Smooth muscle cell (in vitro differentiated cells): ENCODE measurements around the gene CCDC188. TPM values are rescaled to one million over a fixed set of nuclear protein-coding genes. Genes with fewer than 3 reads are reported as not detected.

Experiments used
- DNase-seq: peaks from one replicate; lab custom pipeline; 2025; ENCODE audit not compliant: unreplicated experiment; lab: John Stamatoyannopoulos, UW
- H2AFZ ChIP-seq: fragments of 200-600 bp; sonication (generic); 2 replicates; pipeline ENCODE4 v1.6.0; 2016; ENCODE audit warnings: antibody characterized with exemption, low read depth, mild to moderate bottlenecking
- H3F3A ChIP-seq: fragments of 200-600 bp; sonication (generic); 2 replicates; pipeline ENCODE4 v1.6.0; 2017; ENCODE audit warnings: antibody characterized with exemption, low read depth
- H3K27ac ChIP-seq: fragments of 200-600 bp; sonication (generic); 2 replicates; pipeline ENCODE4 v1.5.1; 2016; ENCODE audit warnings: low read depth, mild to moderate bottlenecking
- H3K27me3 ChIP-seq: fragments of 200-600 bp; sonication (generic); 2 replicates; pipeline ENCODE4 v1.6.1; 2016; ENCODE audit warnings: low read depth, mild to moderate bottlenecking
- H3K36me3 ChIP-seq: fragments of 200-600 bp; sonication (generic); 2 replicates; pipeline ENCODE4 v1.5.1; 2016; ENCODE audit warnings: low read depth
- H3K4me1 ChIP-seq: fragments of 200-600 bp; sonication (generic); 2 replicates; pipeline ENCODE4 v1.5.1; 2016; ENCODE audit warnings: low read depth
- H3K4me2 ChIP-seq: fragments of 200-600 bp; sonication (generic); 2 replicates; pipeline ENCODE4 v1.6.0; 2016; ENCODE audit warnings: mild to moderate bottlenecking
- H3K4me3 ChIP-seq: fragments of 200-600 bp; sonication (generic); 2 replicates; pipeline ENCODE4 v1.5.1; 2016; ENCODE audit warnings: mild to moderate bottlenecking
- H3K79me2 ChIP-seq: fragments of 200-600 bp; sonication (generic); 2 replicates; pipeline ENCODE4 v1.6.0; 2016; ENCODE audit warnings: low read depth, mild to moderate bottlenecking
- H3K9ac ChIP-seq: fragments of 200-600 bp; sonication (generic); 2 replicates; pipeline ENCODE4 v1.6.0; 2016; ENCODE audit warnings: low read depth
- H3K9me3 ChIP-seq: fragments of 200-600 bp; sonication (generic); replicated peaks from 2 replicates; pipeline ENCODE4 v1.5.1; 2016; ENCODE audit warnings: low read depth
- H4K20me1 ChIP-seq: fragments of 200-600 bp; sonication (generic); 2 replicates; pipeline ENCODE4 v1.6.0; 2016; ENCODE audit warnings: low read depth
- CTCF ChIP-seq: fragments of 200-600 bp; sonication (generic); IDR thresholded peaks from 2 replicates; pipeline ENCODE4 v1.5.1; 2017; ENCODE audit warnings: borderline replicate concordance, mild to moderate bottlenecking, antibody characterized with exemption; ENCODE audit not compliant: insufficient read depth, poor library complexity, severe bottlenecking
- WGBS: methylation state at CpG from one replicate; pipeline ENCODE4 v1.1.7; 2016; ENCODE audit warnings: low lambda C conversion rate; 5-methylcytosine and 5-hydroxymethylcytosine counted together
- polyA plus RNA-seq: library from polyadenylated mRNA; unstranded; fragments of >200 nt; fragmentation: Nextera tagmentation; extraction: Ambion mirVana; gene quantifications from 2 replicates; pipeline ENCODE4 v1.2.1, GENCODE V29; 2016
- total RNA-seq: library from RNA; depleted of rRNA; stranded (reverse); fragments of >200 nt; gene quantifications from 2 replicates; pipeline ENCODE4 v1.2.3, GENCODE V29; 2014

CCDC188 gene
- total and polyA plus RNA-seq, 2 experiments from 2014 or later, result not detected

DNA sequence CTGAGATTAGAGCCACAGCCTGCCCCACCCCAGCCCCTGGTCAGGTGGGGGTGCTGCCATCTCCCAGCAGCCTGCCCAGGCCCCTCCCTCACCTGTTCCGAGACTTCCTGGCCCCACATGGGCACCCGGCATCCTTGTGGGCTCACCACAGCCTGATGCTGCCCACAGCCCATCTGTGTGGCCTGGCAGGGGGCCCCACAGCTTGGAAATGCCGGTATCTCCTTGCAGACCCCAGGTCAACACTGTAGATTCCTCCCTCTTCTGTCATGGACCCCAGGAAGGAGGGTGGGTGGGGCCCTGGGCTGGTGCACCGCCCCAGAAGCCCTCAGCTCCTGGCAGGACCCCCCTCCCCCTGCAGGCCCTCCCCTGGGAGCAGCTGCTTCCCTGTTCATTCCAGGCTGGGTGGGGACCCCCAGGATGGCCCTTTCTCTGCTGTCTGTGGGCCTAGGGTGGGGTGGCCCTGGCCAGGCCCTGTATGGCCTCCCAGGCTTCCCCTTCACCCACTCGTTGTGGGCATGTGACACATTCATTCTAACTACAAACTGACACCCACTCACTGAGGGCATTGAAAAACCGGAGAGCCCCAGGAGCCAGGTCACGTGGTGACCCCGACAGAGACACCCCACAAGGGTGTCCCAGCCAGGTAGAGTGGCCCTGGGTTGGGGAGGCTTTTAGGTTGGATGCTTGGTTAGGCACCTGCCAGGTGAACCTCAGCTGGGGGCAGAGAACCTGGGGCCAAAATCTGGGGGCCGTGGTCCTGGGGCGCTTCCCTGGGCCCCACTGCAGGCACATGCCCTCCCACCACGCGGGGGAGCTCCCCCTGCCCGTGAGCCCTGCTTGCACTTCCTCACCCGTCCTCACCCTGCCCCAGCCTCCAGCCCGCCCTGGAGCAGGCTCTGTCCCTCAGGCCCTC lies 44.1 kb upstream of the CCDC188 start:
- WGBS, result 75% methylated on average over 8 of the region's 15 CpGs
- Histone ChIP-seq H3K79me2 (no peaks in the 10 kb centered on the region), H3K4me3 (no peak overlapping the region), H3K9me3 (no peaks in the 10 kb centered on the region), H3K27me3 (no peaks in the 10 kb centered on the region), H4K20me1 (no peaks in the 10 kb centered on the region), H3K4me2 (no peak overlapping the region), H3F3A (no peaks in the 10 kb centered on the region), H3K27ac (no peak overlapping the region), H2AFZ (no peak overlapping the region), H3K9ac (no peak overlapping the region), H3K36me3 (no peaks in the 10 kb centered on the region), H3K4me1 (no peaks in the 10 kb centered on the region)
- TF ChIP-seq CTCF, result no peak
- DNase-seq, result no peak

- H3K9me3 ChIP-seq, result no peaks in the 10 kb centered on the region
- no peak overlapping the region for H2AFZ ChIP-seq
- no peaks in the 10 kb centered on the region for H3F3A ChIP-seq
- no peak overlapping the region for H3K4me3 ChIP-seq
- H3K9ac ChIP-seq, result no peak overlapping the region
- no peaks in the 10 kb centered on the region for H3K79me2 ChIP-seq
- no peak overlapping the region for H3K27ac ChIP-seq
- H3K36me3 ChIP-seq, result no peaks in the 10 kb centered on the region
- no peaks in the 10 kb centered on the region for H3K4me1 ChIP-seq
- 88% methylated on average over 17 of the region's 17 CpGs for WGBS
- DNase-seq, result no peak
- H3K27me3 ChIP-seq, result no peaks in the 10 kb centered on the region
- H4K20me1 ChIP-seq, result no peaks in the 10 kb centered on the region
- no peak overlapping the region for H3K4me2 ChIP-seq
- no peak for TF ChIP-seq CTCF
Measured at GRCh38 chr22:20193761-20194494, 43.1 kb upstream of the CCDC188 start.

- Histone ChIP-seq H4K20me1 (no peaks in the 10 kb centered on the region), H3K27me3 (no peaks in the 10 kb centered on the region), H3K9me3 (no peaks in the 10 kb centered on the region), H3F3A (no peaks in the 10 kb centered on the region), H3K36me3 (no peaks in the 10 kb centered on the region), H3K4me3 (no peak overlapping the region), H3K4me2 (no peak overlapping the region), H3K4me1 (no peaks in the 10 kb centered on the region), H3K9ac (no peak overlapping the region), H3K27ac (no peak overlapping the region), H3K79me2 (no peaks in the 10 kb centered on the region), H2AFZ (no peak overlapping the region)
- WGBS, result 83% methylated on average over 20 of the region's 20 CpGs
- DNase-seq, result no peak
- no peak for TF ChIP-seq CTCF
Measured at GRCh38 chr22:20192972-20193760, 42.3 kb upstream of the CCDC188 start.
